ENCODE results near the gene ENTPD1.

Gene ENTPD1

GRCh38 chr10:95845411-95845810, 89.4 kb downstream of the ENTPD1 start:
- no peak overlapping the region for H3K4me3 ChIP-seq (IDR thresholded peaks at IDR 0.05; ENCODE audit: insufficient read depth, low read depth, low read length)
- no peaks in the 10 kb centered on the region for H3K79me2 ChIP-seq (ENCODE audit: insufficient read depth, low read depth)
- H3K27me3 ChIP-seq (ENCODE audit: insufficient read depth, low read depth) = no peaks in the 10 kb centered on the region
- no peaks in the 10 kb centered on the region for H3K36me3 ChIP-seq (ENCODE audit: insufficient read depth)
- no peak overlapping the region for H3K4me2 ChIP-seq
- H3K27ac ChIP-seq = no peak overlapping the region
- no peak overlapping the region for H3K9ac ChIP-seq
- no peaks in the 10 kb centered on the region for H4K20me1 ChIP-seq (ENCODE audit: insufficient read depth)
- H3K4me1 ChIP-seq (ENCODE audit: low read depth, poor library complexity, severe bottlenecking) = no peaks in the 10 kb centered on the region
- TF ChIP-seq, protein P1, sequence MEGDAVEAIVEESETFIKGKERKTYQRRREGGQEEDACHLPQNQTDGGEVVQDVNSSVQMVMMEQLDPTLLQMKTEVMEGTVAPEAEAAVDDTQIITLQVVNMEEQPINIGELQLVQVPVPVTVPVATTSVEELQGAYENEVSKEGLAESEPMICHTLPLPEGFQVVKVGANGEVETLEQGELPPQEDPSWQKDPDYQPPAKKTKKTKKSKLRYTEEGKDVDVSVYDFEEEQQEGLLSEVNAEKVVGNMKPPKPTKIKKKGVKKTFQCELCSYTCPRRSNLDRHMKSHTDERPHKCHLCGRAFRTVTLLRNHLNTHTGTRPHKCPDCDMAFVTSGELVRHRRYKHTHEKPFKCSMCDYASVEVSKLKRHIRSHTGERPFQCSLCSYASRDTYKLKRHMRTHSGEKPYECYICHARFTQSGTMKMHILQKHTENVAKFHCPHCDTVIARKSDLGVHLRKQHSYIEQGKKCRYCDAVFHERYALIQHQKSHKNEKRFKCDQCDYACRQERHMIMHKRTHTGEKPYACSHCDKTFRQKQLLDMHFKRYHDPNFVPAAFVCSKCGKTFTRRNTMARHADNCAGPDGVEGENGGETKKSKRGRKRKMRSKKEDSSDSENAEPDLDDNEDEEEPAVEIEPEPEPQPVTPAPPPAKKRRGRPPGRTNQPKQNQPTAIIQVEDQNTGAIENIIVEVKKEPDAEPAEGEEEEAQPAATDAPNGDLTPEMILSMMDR (conservative IDR thresholded peaks at IDR 0.05; ENCODE audit: low read depth, low read length) = no peak
- no peak overlapping the region for H2AFZ ChIP-seq (ENCODE audit: low read depth)

DNA sequence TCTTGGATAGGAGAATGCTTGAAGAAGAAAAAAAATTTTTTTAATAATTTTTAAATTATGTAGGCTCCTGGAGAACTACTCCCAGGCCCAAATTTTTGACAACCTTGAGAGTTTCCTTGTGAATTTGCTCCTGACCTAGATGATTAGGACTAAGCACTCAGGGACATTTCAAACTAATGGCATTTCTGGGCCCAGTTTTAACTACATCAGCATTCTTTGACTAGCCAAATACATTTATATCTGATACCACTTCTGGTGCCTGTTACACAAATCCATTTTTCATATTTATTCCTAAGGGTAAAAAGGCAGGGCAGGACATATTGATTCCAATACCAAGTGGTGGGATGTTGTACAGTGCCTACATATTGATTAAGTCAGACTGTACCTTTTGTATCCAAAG, 91.0 kb downstream of the ENTPD1 start:
- no peaks in the 10 kb centered on the region for H3K79me2 ChIP-seq (ENCODE audit: insufficient read depth, low read depth)
- H3K27me3 ChIP-seq (ENCODE audit: insufficient read depth, low read depth) = no peaks in the 10 kb centered on the region
- H3K4me3 ChIP-seq (IDR thresholded peaks at IDR 0.05; ENCODE audit: insufficient read depth, low read depth, low read length) = no peak overlapping the region
- H3K9ac ChIP-seq = no peak overlapping the region
- TF ChIP-seq, protein P1 (conservative IDR thresholded peaks at IDR 0.05; ENCODE audit: low read depth, low read length) = no peak
- no peaks in the 10 kb centered on the region for H3K36me3 ChIP-seq (ENCODE audit: insufficient read depth)
- no peak overlapping the region for H3K4me2 ChIP-seq
- no peak overlapping the region for H3K27ac ChIP-seq
- no peaks in the 10 kb centered on the region for H3K4me1 ChIP-seq (ENCODE audit: low read depth, poor library complexity, severe bottlenecking)
- H4K20me1 ChIP-seq (ENCODE audit: insufficient read depth) = no peaks in the 10 kb centered on the region
- no peak overlapping the region for H2AFZ ChIP-seq (ENCODE audit: low read depth)

DNA sequence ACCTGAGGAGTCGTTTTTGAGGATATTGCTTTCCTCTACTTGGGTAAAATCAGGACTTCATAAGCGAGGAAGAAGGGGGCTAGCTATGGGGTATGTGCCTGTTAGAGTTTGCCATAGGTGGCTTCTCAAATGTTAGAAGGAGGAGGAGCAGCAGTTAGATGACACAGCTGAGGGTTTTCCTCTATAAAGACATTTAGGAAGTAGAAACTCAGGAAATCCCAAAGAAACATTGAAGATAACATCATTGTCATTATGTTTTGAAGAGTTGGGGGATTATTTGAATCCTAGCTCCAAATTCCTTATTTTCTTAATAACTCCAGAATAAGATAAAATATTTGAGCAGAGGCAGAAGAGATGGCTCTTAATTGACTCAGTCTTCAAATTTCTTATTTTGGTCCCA, 92.9 kb downstream of the ENTPD1 start:
- Histone ChIP-seq H3K4me2 (no peak overlapping the region), H3K79me2 (ENCODE audit: insufficient read depth, low read depth) (no peaks in the 10 kb centered on the region), H3K4me3 (IDR thresholded peaks at IDR 0.05; ENCODE audit: insufficient read depth, low read depth, low read length) (no peak overlapping the region), H3K27me3 (ENCODE audit: insufficient read depth, low read depth) (no peaks in the 10 kb centered on the region), H3K27ac (no peak overlapping the region), H2AFZ (ENCODE audit: low read depth) (no peak overlapping the region), H4K20me1 (ENCODE audit: insufficient read depth) (no peaks in the 10 kb centered on the region), H3K9ac (no peak overlapping the region), H3K4me1 (ENCODE audit: low read depth, poor library complexity, severe bottlenecking) (no peaks in the 10 kb centered on the region), H3K36me3 (ENCODE audit: insufficient read depth) (no peaks in the 10 kb centered on the region)
- TF ChIP-seq, protein P1 (conservative IDR thresholded peaks at IDR 0.05; ENCODE audit: low read depth, low read length) = no peak

DNA sequence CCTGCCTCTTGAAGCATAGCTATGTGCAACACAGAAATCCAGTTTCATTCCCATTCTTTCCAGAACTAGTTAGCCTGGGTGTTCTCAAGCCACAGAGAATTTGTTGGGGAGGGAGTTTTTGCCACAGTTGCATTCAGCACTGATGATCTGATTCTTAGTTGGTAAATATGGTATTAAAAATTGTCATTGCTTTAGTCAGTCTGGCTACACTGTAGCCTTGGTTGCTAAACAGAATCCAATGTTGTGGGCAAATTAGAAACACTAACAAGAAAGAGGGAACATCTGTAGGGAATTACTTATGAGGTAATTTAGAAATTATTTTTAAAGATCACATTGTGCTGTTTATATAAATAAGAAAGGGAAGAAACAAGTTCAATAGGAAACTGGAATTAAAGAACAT, 94.8 kb downstream of the ENTPD1 start:
- H3K4me1 ChIP-seq (ENCODE audit: low read depth, poor library complexity, severe bottlenecking) = no peaks in the 10 kb centered on the region
- H4K20me1 ChIP-seq (ENCODE audit: insufficient read depth) = no peaks in the 10 kb centered on the region
- H3K27me3 ChIP-seq (ENCODE audit: insufficient read depth, low read depth) = no peaks in the 10 kb centered on the region
- TF ChIP-seq, protein P1 (conservative IDR thresholded peaks at IDR 0.05; ENCODE audit: low read depth, low read length) = no peak
- no peaks in the 10 kb centered on the region for H3K36me3 ChIP-seq (ENCODE audit: insufficient read depth)
- no peak overlapping the region for H3K4me2 ChIP-seq
- H2AFZ ChIP-seq (ENCODE audit: low read depth) = no peak overlapping the region
- H3K4me3 ChIP-seq (IDR thresholded peaks at IDR 0.05; ENCODE audit: insufficient read depth, low read depth, low read length) = no peak overlapping the region
- no peak overlapping the region for H3K27ac ChIP-seq
- H3K79me2 ChIP-seq (ENCODE audit: insufficient read depth, low read depth) = no peaks in the 10 kb centered on the region
- no peak overlapping the region for H3K9ac ChIP-seq
